HCT116 (cell line): ENCODE measurements around the gene CLIC3.

Experiments used
- EZH2phosphoT487 ChIP-seq: fragments of 200-600 bp; IDR thresholded peaks from 2 replicates; pipeline ENCODE4 v1.6.1; 2018; ENCODE audit warnings: antibody characterized with exemption, borderline replicate concordance
- RAD21 ChIP-seq: IDR thresholded peaks from 2 replicates; pipeline ENCODE4 v1.6.1; 2012; ENCODE audit warnings: low read depth, mild to moderate bottlenecking
- SP1 ChIP-seq: IDR thresholded peaks from 2 replicates; pipeline ENCODE4 v1.6.1; 2012; ENCODE audit warnings: low read depth
- ZFX ChIP-seq: fragments of 450-650 bp; IDR thresholded peaks from 2 replicates; pipeline ENCODE4 v1.6.1; 2017
- TF ChIP-seq, protein P1 (sequence below): IDR thresholded peaks from 2 replicates; pipeline ENCODE4 v1.6.1; 2012; ENCODE audit warnings: low read depth
- TF ChIP-seq, protein P2 (sequence below), 3 experiments: fragments of 200-600 bp in 1 of 3; sonication (generic) in 1 of 3; IDR thresholded peaks in 2 of 3; conservative IDR thresholded peaks in 1 of 3; 2 replicates each; pipeline ENCODE4 v1.5.1; 2012 to 2017; ENCODE audit warnings: low read depth in 2 of 3, low read length in 2 of 3, antibody characterized with exemption in 1 of 3, borderline replicate concordance in 1 of 3, control low read depth in 1 of 3, mild to moderate bottlenecking in 1 of 3, mixed read lengths in 1 of 3, mixed run types in 1 of 3, moderate library complexity in 1 of 3; ENCODE audit not compliant: insufficient read depth in 1 of 3

- TF ChIP-seq, protein P1, sequence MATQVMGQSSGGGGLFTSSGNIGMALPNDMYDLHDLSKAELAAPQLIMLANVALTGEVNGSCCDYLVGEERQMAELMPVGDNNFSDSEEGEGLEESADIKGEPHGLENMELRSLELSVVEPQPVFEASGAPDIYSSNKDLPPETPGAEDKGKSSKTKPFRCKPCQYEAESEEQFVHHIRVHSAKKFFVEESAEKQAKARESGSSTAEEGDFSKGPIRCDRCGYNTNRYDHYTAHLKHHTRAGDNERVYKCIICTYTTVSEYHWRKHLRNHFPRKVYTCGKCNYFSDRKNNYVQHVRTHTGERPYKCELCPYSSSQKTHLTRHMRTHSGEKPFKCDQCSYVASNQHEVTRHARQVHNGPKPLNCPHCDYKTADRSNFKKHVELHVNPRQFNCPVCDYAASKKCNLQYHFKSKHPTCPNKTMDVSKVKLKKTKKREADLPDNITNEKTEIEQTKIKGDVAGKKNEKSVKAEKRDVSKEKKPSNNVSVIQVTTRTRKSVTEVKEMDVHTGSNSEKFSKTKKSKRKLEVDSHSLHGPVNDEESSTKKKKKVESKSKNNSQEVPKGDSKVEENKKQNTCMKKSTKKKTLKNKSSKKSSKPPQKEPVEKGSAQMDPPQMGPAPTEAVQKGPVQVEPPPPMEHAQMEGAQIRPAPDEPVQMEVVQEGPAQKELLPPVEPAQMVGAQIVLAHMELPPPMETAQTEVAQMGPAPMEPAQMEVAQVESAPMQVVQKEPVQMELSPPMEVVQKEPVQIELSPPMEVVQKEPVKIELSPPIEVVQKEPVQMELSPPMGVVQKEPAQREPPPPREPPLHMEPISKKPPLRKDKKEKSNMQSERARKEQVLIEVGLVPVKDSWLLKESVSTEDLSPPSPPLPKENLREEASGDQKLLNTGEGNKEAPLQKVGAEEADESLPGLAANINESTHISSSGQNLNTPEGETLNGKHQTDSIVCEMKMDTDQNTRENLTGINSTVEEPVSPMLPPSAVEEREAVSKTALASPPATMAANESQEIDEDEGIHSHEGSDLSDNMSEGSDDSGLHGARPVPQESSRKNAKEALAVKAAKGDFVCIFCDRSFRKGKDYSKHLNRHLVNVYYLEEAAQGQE, result no peak
- TF ChIP-seq SP1 (no peak), ZFX (no peak), RAD21 (no peak), EZH2phosphoT487 (no peak)
- TF ChIP-seq, protein P2, sequence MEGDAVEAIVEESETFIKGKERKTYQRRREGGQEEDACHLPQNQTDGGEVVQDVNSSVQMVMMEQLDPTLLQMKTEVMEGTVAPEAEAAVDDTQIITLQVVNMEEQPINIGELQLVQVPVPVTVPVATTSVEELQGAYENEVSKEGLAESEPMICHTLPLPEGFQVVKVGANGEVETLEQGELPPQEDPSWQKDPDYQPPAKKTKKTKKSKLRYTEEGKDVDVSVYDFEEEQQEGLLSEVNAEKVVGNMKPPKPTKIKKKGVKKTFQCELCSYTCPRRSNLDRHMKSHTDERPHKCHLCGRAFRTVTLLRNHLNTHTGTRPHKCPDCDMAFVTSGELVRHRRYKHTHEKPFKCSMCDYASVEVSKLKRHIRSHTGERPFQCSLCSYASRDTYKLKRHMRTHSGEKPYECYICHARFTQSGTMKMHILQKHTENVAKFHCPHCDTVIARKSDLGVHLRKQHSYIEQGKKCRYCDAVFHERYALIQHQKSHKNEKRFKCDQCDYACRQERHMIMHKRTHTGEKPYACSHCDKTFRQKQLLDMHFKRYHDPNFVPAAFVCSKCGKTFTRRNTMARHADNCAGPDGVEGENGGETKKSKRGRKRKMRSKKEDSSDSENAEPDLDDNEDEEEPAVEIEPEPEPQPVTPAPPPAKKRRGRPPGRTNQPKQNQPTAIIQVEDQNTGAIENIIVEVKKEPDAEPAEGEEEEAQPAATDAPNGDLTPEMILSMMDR (IDR thresholded peaks at IDR 0.05 in 2 of 3, conservative IDR thresholded peaks at IDR 0.05 in 1 of 3; ENCODE audit: borderline replicate concordance in 1 of 3, insufficient read depth in 1 of 3, low read depth in 2 of 3, low read length in 2 of 3), result no peak
These were observed 45.6 kb downstream of the CLIC3 start for GRCh38 chr9:136950656-136951276.
